ENCODE results near the gene UBE2F. TPM values are rescaled to one million over a fixed set of nuclear protein-coding genes. Genes with fewer than 3 reads are reported as not detected.

The UBE2F gene
- total RNA-seq, 1 donor from 2014 or later, result 41.2 TPM

DNA sequence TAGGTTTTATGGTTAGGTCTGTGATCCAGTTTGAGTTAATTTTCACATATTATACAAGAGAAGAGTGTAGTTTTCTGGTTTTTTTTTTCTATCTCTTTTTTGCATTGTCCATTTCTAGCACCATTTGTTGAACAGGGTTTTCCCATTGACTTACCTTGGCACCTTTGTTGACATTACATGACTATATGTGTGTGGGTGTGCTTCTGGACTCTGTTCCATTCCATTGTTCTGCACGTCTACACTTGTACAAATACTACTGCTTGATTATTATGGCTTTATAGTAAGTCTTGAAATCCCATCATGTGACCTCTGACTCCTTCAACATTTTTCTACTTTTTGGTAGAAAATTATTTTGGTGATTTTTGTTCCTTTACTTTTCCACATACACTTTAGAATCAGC, 38.7 kb downstream of the UBE2F start:
- Mint-ChIP-seq H3K27ac (no peak overlapping the region), H3K36me3 (ENCODE audit: low read depth) (peaks cover 32% of the 10 kb centered on the region), H3K9me3 (no peaks in the 10 kb centered on the region), H3K27me3 (no peaks in the 10 kb centered on the region), H3K4me1 (peaks cover 9% of the 10 kb centered on the region), H3K4me3 (no peak overlapping the region)
- ChIA-PET CTCF (no interaction called here), POLR2A (no interaction called here)
- TF ChIP-seq, protein P1, sequence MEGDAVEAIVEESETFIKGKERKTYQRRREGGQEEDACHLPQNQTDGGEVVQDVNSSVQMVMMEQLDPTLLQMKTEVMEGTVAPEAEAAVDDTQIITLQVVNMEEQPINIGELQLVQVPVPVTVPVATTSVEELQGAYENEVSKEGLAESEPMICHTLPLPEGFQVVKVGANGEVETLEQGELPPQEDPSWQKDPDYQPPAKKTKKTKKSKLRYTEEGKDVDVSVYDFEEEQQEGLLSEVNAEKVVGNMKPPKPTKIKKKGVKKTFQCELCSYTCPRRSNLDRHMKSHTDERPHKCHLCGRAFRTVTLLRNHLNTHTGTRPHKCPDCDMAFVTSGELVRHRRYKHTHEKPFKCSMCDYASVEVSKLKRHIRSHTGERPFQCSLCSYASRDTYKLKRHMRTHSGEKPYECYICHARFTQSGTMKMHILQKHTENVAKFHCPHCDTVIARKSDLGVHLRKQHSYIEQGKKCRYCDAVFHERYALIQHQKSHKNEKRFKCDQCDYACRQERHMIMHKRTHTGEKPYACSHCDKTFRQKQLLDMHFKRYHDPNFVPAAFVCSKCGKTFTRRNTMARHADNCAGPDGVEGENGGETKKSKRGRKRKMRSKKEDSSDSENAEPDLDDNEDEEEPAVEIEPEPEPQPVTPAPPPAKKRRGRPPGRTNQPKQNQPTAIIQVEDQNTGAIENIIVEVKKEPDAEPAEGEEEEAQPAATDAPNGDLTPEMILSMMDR (IDR thresholded peaks at IDR 0.05), result no peak
- ATAC-seq (ENCODE audit: low read depth), result no peak
- intact Hi-C loops (cut with micrococcal nuclease), result no loop called here
- no peak for DNase-seq

- H3K9me3 Mint-ChIP-seq, result no peaks in the 10 kb centered on the region
- TF ChIP-seq, protein P1 (IDR thresholded peaks at IDR 0.05), result no peak
- CTCF ChIA-PET, result no interaction called here
- DNase-seq, result no peak
- no peak overlapping the region for H3K4me3 Mint-ChIP-seq
- H3K27ac Mint-ChIP-seq, result no peak overlapping the region
- no peaks in the 10 kb centered on the region for H3K27me3 Mint-ChIP-seq
- intact Hi-C loops (cut with micrococcal nuclease), result no loop called here
- POLR2A ChIA-PET, result no interaction called here
- H3K4me1 Mint-ChIP-seq, result peaks cover 9% of the 10 kb centered on the region
- H3K36me3 Mint-ChIP-seq (ENCODE audit: low read depth), result peaks cover 39% of the 10 kb centered on the region
- no peak for ATAC-seq (ENCODE audit: low read depth)
These were observed 39.7 kb downstream of the UBE2F start for GRCh38 chr2:238006510-238006909.

DNA sequence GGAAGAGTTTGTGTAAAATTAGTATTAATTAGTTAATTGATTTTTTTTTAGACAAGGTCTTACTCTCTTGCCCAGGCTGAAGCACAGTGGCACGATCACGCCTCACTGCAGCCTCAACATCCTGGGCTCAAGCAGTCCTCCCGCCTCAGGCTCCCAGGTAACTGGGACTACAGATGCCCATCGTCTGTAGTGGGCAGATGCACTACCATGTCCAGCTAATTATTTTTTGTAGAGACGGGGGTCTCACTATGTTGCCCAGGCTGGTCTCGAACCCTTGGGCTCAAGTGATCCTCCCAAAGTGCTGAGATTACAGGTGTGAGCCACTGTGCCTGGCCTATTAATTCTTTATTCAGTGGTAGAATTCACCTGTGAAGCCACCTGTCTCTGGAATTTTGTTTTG, 41.1 kb downstream of the UBE2F start:
- no peak for DNase-seq
- Mint-ChIP-seq H3K27me3 (no peaks in the 10 kb centered on the region), H3K36me3 (ENCODE audit: low read depth) (peaks cover 45% of the 10 kb centered on the region), H3K4me1 (peaks cover 9% of the 10 kb centered on the region), H3K27ac (no peak overlapping the region), H3K9me3 (no peaks in the 10 kb centered on the region), H3K4me3 (no peak overlapping the region)
- intact Hi-C loops (cut with micrococcal nuclease), result no loop called here
- TF ChIP-seq, protein P1 (IDR thresholded peaks at IDR 0.05), result no peak
- ChIA-PET CTCF (no interaction called here), POLR2A (no interaction called here)
- no peak for ATAC-seq (ENCODE audit: low read depth)

DNA sequence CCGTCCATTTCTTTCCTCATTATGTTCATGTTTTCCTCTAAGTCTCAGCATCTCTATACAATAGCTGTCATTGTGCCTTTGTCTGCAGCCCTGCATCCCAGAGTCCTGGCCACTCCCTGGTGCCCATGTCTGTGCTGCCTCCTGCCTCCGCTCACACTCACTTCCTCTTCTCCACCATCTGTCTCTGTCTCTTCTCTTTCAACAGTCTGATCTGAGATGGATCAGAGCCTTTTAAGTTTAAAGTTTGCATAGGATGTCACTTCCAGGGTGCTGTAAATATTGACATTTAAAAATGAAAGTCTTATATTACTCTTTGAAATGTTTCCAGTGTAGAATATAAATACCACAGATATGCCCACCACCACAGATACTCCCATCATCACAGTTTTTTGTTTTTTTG, 42.7 kb downstream of the UBE2F start:
- ATAC-seq (ENCODE audit: low read depth) (no peak), DNase-seq (no peak)
- POLR2A ChIA-PET, result no interaction called here
- Mint-ChIP-seq H3K4me1 (peaks cover 2% of the 10 kb centered on the region), H3K27me3 (no peaks in the 10 kb centered on the region), H3K27ac (no peak overlapping the region), H3K36me3 (ENCODE audit: low read depth) (peaks cover 41% of the 10 kb centered on the region), H3K9me3 (no peaks in the 10 kb centered on the region), H3K4me3 (no peak overlapping the region)
- CTCF ChIA-PET, result no interaction called here
- TF ChIP-seq, protein P1 (IDR thresholded peaks at IDR 0.05), result no peak
- intact Hi-C loops (cut with micrococcal nuclease), result no loop called here

GRCh38 chr2:238010572-238010971, 43.8 kb downstream of the UBE2F start:
- Mint-ChIP-seq H3K36me3 (ENCODE audit: low read depth) (peaks cover 35% of the 10 kb centered on the region), H3K4me1 (peaks cover 4% of the 10 kb centered on the region), H3K27me3 (no peaks in the 10 kb centered on the region), H3K4me3 (no peak overlapping the region), H3K27ac (no peak overlapping the region), H3K9me3 (no peaks in the 10 kb centered on the region)
- TF ChIP-seq, protein P1 (IDR thresholded peaks at IDR 0.05), result no peak
- intact Hi-C loops (cut with micrococcal nuclease), result no loop called here
- CTCF ChIA-PET, result no interaction called here
- no peak for ATAC-seq (ENCODE audit: low read depth)
- no peak for DNase-seq
- POLR2A ChIA-PET, result no interaction called here
